HG03432 (cell line): ENCODE data around the gene MVB12B.
"Not testable (repeated sequence)": the region's sequence is repeated elsewhere in the genome, so short reads cannot be mapped to it uniquely, and the experiment has no call there.

Source experiments
- ATAC-seq: cut with Tn5 transposase; IDR thresholded peaks from one replicate; pipeline ENCODE4 v1.9.1; 2021; ENCODE audit warnings: mild to moderate bottlenecking, moderate library complexity; ENCODE audit not compliant: unreplicated experiment

Gene MVB12B

DNA sequence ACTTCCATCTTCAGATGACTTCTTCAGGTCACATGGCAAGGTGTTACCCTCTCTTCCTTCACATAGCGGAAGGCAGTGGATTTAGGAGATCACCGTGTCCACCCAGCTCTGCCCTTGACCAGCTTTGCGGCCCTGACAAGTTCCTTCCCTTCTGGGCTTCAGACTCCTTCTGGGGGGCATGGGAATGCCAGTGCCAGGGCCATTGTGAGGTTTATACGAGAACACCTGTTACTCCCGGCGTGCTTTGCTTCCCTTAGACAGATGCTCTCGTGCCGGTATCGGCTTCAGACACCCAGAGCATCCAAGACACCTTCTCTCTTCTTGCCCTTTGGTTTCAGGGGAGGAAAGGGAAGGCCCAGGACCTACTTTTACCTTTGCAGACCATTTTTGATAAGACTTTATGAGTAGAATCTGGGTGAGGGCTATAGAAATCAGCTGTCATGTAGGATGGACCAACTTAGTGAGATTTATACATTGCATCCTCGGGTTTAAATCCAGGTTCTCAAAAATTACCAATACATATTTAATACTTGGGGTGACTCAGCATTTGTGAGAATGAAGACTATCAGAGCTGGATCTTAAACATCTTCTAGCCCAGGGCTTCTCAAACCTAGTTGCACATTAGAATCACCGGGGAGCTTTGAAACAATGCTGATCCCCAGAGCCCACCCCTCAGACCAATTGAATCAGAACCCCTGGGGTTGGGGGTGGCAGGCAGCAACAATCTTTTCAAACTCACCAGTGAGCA is 138.2 kb downstream of the MVB12B start:
- no peak for ATAC-seq

DNA sequence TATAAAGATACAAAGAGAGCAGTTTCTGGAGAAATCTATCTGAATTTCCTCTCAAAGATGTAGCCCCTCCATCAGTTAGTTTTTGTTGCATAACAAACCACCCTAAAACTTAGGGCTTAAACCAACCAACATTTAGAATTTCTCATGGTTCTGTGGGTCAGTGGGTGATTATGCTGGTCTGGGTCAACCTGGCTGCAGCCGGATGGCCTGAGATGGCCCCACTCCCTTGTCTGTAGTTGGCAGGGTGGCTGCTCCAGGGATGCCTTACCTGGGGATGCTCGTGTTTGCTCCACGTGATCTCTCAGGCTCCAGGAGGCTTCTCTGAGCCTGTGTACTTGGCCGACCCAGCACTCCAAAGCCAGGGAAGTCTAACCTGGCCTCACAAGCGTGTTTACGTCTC is 139.3 kb downstream of the MVB12B start:
- no peak for ATAC-seq

DNA sequence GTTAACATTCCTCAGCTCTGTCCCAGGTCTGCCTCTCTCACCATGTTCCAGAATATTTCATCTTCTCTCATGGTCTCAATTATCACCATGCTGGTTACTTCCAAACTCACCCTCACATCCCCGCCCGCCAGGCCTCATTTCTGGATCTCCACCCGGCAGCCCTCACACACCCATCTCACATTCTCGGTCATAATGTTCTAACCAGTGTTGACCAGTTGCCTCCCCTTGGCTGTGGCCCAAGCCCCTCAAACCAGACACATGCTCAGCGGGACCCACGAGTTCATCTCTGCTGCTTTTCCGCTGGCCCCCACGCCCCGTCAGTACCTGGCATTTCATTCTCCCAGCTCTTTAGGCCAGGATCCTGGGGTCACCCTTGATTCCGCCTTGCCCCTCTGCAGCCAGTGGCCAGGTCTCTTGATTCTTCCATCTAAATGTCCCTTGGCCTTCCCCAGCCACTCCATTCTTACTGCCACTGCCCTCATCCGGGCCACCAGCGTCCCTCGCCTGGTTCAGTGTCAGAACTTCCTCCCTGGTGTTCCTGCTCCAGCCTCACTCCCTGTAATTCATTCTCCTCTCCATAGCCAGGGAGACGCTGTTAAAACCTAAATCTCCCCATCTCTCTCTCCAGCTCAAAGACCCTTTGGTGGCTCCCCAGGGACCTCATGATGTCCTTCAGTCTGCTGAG is 141.7 kb downstream of the MVB12B start:
- no peak for ATAC-seq

DNA sequence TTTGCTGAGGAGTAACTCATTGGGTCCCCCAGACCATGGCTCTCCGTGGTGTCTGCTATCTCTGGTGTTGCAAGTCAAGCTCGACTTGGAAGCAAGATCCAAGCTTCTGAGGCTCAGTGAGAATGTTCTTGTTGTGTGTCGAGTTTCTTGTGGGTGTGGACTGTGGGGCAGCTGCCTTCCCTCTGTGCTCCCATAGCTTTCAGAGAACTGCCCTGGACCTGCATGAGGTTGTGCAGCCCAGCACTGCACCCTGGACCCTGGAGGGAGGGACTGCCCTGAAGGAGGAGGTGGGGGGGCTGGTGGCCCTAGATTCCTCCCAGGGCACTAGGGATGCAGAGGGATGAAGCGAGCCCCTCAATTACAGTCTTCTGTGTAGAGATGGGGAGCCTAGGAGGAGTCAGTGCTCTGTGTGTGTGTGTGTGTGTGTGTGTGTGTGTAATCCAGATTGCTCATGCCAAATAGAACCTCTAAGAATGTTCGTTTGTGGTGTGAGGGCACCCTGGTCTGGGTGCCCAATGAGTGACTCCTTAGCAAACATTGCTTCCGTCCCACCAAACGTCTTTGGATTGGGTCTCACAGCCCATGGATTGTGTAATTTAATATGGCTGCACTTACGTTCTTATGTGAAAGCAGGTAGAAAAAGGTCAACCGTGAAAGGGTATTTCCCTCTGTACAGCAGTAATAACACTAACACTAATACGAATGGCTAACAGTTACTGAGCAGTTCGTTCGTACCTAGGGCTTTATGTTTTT is 143.8 kb downstream of the MVB12B start:
- ATAC-seq, result peak; percentile 33

DNA sequence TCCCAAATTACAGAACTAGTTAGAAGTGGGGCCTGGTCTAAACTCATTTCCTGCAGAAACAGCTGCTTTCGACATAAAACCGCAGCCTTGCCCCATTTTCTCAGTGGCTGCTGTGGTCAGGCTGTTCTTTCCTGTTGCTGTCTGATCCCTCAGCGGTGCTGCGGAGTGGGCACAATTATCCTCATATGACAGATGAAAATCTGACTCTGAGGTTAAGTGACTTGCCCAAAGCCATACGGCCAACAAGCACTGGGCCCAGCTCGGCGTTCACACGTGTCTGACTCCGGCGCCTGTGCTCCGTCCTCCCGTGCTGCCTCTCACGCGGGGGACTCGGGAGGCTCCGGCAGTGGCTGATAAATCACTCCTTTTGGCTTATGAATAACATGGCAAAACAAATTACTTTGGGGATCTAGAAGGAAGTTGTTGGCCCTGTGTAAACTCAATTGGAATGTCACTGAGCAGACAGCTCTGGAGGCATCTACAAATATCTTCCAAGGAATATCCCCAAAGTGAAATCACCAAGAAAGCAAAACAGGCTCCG is 144.5 kb downstream of the MVB12B start:
- ATAC-seq, result peak; percentile 79

DNA sequence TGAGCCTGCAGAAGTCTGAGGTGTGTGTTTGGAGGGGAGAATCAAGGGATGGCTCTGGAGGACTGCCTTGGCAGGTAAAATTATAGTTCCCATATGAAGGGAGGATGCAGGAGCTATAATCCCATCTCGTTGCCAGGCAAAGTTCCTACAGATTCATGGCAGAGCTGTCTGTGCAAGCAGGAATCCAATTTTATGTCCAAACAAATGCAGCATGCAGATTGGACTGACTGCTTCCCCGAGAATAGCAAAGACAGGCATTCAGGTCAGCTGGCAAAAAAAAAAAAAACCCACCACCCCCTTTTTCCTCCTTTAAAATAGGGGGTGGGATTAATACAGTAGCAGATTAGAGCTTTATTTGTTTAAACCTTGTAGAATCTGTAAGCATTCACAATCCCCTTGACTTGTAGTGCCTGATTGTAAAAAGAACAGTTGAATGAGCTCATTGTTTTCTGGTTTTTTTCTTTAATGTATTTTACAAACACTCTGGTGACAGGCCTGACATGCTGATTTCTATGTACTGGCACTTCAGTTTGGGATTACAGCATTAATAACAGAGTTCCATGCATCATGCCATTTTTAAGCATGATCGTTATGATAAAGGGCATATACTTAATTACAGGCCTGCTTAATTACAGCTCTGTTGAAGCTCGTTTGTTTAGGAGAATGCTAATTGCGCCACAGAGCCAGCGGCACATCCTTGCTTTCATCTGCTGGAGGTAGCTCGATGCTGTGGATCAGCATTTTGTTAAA is 145.7 kb downstream of the MVB12B start:
- no peak for ATAC-seq

DNA sequence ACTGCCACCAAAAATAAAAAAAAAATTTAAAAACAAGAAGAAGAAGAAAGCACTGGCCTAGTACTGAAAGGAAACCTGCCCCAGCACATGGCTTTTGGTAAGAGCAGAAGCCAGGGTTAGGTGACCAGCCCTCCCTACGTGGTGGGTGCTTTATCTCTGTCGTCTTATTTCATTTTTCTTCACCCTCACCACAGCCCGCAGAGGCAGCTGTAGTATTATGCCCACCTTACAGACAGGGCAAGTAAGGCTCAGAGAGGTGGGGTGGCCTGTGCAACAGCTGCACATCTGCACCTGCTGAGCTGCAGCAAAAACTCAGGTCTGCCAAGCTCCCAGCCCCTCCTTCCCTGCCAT is 146.3 kb downstream of the MVB12B start:
- ATAC-seq, result no peak

DNA sequence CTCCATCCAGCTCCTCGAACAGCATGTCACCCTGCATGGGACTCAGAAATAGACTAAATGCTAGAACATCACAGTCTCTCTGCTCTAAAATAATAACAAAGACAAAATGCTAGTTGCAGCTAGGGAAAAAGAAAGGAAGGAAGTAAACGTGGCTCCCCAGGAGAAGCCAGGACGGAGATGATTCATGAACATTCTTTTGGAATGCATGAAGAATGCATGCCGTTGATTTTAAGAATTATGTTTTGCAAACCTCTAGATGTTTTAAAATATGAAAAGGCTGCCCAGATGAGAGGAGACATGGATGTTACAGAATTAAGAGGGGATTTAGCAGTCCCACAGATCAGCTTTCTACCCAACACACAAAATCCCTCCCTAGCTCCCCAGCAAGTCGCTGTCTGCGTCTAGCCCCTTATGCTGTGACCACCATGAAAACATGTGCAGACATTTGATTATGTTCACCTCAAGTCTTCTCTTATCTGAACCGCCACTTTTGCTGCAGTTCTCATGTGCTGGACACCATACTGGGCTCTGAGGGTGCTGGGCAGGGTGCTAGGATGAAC is 147.7 kb downstream of the MVB12B start:
- ATAC-seq, result no peak

DNA sequence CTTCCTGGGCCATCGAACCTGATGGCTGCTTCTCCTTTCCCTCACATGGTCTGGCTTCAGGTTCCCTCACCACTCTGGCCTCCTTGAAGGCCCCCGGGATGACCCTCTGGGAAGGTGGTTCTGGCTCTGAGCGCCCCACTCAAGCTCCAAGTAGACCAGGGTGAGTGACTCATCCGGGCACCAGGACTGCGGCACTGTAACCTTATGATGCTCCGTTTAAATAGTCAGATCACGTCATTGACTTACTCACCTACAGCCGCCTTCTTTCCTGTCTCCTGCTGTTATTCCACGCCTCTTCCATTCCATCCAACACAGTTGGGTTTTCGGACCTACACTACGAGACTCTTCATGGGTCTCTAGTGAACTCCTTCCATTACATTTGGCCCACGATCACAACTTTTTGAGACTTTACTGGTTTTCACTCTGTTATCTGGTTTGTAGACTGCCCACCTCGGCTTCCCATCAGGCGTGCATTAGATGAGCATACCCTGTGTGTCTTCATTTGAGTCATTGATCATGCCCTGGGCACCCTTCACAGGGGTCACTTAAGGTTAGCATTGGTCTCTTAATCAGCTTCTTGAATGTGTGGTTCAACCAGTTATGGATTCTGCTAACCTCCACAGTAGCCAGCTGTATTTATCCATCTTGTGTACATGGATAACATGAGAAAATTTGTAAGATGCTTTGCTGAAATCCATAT is 148.3 kb downstream of the MVB12B start:
- no peak for ATAC-seq

DNA sequence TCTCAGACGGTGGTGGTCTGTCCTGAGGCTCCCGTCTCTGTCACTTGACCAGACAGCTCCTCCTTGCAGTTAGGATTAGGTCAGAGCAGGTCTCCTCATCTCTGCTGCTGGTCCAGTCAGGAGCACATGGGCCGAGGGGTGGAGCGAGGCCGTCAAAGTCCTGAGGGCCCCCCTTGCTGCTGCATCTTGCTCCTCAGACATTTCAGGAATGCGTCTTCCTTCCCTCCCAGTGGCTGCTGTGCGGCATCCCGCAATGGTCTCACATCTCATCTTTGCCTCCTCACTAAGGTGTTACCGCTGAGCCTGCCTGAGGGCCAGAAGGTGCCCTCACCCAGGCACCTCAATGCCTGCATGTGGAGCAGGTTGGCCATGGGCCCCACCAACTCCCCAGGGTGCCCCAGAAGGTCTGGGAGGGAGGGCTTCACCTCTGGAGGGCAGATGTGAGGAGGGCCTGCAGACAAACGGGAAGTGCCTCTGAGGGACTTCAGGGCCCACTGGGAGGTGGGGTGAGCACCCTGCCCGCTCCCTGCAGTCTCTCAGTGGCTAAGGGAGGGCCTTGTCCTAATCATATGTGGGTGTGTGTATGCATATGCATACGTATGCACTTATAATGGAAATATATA is 149.4 kb downstream of the MVB12B start:
- no peak for ATAC-seq

DNA sequence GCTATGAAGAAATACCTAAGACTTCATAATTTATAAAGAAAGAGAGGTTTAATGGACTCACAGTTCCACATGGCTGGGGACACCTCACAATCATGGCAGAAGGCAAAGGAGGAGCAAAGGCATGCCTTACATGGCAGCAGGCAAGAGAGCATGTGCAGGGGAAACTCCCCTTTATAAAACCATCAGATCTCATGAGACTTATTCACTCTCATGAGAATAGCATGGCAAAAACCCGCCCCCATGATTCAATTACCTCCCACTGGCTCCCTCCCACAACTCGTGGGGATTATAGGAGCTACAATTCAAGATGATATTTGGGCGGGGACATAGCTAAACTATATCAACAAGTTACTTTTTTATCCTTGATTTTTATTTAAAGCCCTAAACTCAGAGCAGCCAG is 150.8 kb downstream of the MVB12B start:
- not testable (repeated sequence) for ATAC-seq

DNA sequence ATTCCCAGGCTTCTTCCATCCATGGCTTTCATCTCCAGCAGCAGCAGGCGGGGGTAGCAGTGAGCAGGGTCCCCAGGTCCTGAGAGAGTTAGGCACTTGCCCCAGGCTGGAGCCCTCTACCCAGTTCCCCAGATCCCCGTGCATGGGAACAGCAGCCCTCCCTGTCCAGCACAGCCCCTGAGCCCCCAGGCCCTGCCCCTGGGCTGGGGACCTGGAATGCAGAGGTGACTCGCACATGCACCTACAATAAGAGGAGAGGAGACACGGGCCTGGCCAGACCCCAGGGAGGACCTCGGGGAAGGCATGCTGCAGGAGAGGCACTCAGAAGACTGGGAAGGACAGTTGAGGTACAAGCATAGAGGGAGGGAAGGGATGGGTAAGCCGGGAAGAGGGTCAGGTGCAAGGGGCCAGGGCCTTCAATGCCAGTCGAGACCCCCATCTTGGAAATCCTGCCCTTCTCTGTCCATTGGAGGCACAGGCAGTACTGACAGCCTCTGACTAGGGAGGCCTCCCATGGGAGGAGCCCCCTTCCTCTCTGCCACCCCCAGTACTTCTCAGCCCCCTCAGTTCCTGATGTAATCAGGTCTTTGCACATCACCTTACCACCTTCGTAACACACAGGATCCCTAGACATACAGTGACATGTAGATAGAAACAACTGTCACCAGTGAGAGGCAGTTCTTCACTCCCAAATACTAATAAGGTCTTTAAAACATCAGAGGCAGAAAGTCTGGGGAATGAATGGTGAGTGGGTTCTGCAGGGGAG is 151.8 kb downstream of the MVB12B start:
- ATAC-seq, result no peak

DNA sequence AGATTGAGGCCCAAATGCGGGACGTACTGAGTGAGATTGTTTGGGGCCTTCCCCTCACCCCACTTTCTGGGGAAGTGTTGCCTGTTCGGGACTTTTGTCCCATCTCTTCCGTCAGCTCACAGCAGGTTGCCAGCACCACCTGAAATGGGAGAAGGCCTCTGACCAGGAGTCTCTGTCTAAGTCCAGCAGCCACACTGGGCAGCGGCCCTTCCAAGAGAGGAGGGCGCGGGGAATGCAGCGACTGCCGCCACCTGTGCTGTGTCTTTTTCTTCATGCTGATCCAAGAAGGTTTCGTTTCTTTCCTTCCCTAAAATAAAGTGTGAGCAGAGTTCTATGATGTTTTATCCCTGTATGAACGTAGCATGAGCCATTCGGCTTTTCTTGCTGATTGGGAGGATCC is 152.9 kb downstream of the MVB12B start:
- no peak for ATAC-seq

DNA sequence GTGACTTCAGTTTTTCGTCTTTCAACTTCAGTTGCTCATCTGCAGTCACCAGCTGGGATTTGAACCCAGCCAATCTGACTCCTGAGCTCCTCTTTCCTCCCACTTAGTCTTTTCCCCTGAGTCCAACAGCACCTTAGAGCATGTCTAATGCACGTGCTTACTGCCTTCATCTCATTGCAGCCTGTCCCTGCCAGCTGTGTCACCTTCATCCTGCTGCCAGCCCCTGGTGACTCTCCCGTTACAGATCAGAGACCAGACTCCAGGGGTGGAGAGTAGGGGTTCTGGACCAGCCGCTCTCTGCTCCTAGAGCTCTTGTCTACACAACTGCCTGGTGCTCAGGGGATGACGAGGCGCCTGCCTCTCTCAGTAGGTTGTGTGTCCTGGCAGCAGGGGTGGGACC is 154.2 kb downstream of the MVB12B start:
- ATAC-seq, result no peak

DNA sequence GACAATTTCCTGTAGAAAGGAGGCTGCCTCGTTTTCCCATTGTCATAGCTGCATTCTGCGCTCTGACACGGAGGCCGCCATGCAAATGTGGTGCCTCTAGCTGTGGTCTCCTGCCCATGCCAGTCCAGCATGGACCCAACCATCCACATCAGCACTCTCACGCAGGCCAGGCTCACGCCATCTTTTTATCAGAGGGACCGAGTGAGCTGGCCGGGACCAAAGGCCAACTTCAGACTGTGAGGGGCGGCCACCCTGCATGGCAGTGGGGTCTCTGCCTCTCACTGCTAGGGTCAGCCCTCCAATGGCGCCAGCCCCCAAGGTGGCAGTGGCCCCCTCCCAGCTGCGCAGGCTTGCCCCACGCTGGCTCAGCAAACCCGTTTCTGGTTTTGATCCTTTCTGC is 155.2 kb downstream of the MVB12B start:
- ATAC-seq, result no peak

DNA sequence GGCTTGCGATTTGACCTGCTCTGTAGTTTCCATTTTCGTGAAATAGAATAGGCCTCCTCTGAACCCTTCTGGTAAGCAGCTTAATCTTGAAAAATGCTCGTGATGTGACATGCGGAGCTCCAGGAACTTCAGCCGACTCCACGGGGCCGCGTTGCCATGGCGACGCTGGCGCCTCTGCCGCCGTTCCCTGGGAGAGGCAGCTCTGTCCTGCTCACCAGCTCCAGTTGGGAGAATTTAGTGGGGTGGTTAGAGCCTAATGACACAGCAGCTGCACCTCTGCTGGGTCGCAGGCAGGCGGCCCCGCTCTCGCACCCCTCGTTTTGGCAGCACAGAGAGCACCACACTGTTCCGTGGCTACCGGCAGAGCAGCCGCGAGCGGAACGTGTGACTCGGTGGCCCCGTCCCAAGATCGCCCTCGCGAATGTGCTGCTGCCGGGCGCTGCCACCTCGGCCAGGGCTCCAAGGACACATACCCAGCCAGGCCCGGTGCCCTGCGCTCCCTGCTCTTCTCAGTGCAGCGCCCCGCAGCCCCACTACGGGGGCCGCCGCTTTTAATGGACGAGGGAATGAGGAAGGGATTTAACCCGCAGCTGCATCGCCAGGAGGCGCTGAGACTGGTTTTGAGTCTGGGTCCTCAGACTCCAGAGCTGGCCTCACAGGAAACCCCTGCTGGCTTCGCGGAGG is 155.9 kb downstream of the MVB12B start:
- no peak for ATAC-seq

DNA sequence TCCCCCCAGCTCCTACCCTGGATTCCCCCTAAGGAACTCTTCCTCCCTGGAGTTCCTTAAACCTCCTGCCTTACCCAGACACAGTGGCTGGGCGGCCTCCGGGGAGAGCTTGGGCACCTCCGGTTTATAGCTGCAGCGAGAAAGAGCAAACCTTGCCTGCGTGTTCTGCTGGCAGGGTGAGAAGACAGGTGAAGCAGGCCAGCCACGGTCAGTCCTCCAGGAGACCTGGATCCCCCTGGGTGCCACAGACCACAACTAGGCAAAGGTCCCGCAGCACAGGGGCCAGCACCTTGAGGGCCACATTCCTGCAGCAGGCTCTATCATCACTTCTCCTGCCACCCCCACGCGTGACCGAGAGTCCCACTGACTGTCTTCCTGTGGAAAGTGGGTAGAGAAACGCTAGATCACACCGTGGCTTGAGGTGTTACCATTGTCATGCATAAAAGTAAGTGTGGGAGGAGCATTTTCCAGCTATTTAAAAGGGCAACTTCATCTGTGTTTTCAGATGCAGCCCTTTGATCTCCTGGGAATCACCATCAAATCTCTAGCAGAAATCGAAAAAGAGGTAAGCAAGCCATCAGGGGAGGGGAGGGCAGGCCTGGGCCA is 156.9 kb downstream of the MVB12B start:
- ATAC-seq, result no peak

DNA sequence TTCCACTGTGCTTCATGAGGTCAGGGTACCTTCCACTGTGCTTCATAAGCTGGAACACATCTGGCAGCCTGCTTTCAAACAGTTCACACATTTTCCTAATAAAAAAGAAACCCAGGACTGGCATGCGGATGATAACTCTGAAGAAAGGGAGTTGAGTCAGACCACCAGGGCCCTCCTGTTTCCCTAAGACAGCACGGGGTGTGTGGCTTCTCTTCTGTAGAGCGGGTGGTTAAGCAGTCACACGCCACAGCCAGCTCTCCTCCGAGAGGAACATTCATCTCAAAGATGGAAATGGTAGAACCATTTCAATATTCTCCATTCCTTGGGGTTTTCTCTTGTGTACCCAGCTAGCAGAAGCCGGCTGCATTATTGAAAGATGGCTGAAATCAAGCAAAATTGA is 159.0 kb downstream of the MVB12B start:
- ATAC-seq, result no peak
